ENCODE data around the gene RAPGEF6. TPM values are rescaled to one million over a fixed set of nuclear protein-coding genes. Genes with fewer than 3 reads are reported as not detected.

Gene RAPGEF6
- total RNA-seq, 1 experiment from 2014 or later: 17.4 TPM

GRCh38 chr5:131539251-131539650 is 95.8 kb downstream of the RAPGEF6 start:
- H3K36me3 Mint-ChIP-seq (ENCODE audit: insufficient read depth, unreplicated experiment): peaks cover 9% of the 10 kb centered on the region

DNA sequence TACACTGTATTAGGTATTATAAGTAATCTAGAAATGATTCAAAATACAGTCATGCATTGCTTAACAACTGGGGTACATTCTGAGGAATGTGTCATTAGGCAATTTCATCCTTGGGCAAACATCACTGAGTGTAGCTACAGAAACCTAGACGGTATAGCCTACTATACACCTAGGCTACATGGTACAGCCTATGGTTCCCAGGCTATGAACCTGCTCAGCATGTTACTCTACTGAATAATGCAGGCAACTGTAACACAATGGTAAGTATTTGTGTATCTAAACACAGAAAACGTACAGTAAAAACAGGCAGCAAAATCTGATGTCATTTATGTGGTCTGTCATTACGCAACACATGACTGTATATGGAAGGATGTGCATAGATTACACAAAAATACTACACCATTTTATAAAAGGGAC is 96.8 kb downstream of the RAPGEF6 start:
- peak in 1 of 2 experiments; percentile 20 for DNase-seq
- Mint-ChIP-seq H3K27ac (ENCODE audit: unreplicated experiment) (no peak overlapping the region), H3K9me3 (ENCODE audit: unreplicated experiment) (no peaks in the 10 kb centered on the region), H3K27me3 (ENCODE audit: insufficient read depth, unreplicated experiment) (no peaks in the 10 kb centered on the region), H3K4me3 (ENCODE audit: unreplicated experiment) (no peak overlapping the region), H3K36me3 (ENCODE audit: insufficient read depth, unreplicated experiment) (peaks cover 6% of the 10 kb centered on the region), H3K4me1 (ENCODE audit: low read depth, unreplicated experiment) (no peaks in the 10 kb centered on the region)
- no peak for TF ChIP-seq CTCF (IDR thresholded peaks at IDR 0.05; ENCODE audit: insufficient read depth in 1 of 2, low read depth in 1 of 2, low read length in 1 of 2, severe bottlenecking in 1 of 2, unreplicated experiment in 1 of 2)
- intact Hi-C loops (cut with micrococcal nuclease; ENCODE audit: unreplicated experiment): no loop called here
- CTCF ChIA-PET: interaction anchor here (0.6 to 2.7 kb wide), 3 partner anchors 51 to 423 kb away, joined by 3 to 6 read pairs (median 4); no protein-coding TSS in a partner anchor
- POLR2A ChIA-PET: no interaction called here
- Histone ChIP-seq H3K4me1 (no peaks in the 10 kb centered on the region), H3K27me3 (replicated peaks; ENCODE audit: control insufficient read depth, insufficient read depth, low read length) (no peaks in the 10 kb centered on the region), H3K9me3 (no peaks in the 10 kb centered on the region), H3K36me3 (ENCODE audit: control insufficient read depth, insufficient read depth, low read length) (no peaks in the 10 kb centered on the region), H3K4me3 (ENCODE audit: low read depth, low read length) (no peak overlapping the region)
- no TSS peak for BruUV-seq (replicated peaks)

More at GRCh38 chr5:131539251-131539650, 95.8 kb downstream of the RAPGEF6 start:
- Mint-ChIP-seq H3K27ac (ENCODE audit: unreplicated experiment) (no peak overlapping the region), H3K4me1 (ENCODE audit: low read depth, unreplicated experiment) (no peaks in the 10 kb centered on the region), H3K4me3 (ENCODE audit: unreplicated experiment) (no peak overlapping the region), H3K9me3 (ENCODE audit: unreplicated experiment) (no peaks in the 10 kb centered on the region), H3K27me3 (ENCODE audit: insufficient read depth, unreplicated experiment) (no peaks in the 10 kb centered on the region)
- CTCF ChIA-PET: interaction anchor here (2.7 kb wide), 1 partner anchor 50 kb away, joined by 6 read pairs; no protein-coding TSS in a partner anchor
- H3K4me1 ChIP-seq: no peaks in the 10 kb centered on the region
- H3K36me3 ChIP-seq (ENCODE audit: control insufficient read depth, insufficient read depth, low read length): no peaks in the 10 kb centered on the region
- H3K4me3 ChIP-seq (ENCODE audit: low read depth, low read length): no peak overlapping the region
- BruUV-seq (replicated peaks): no TSS peak
- intact Hi-C loops (cut with micrococcal nuclease; ENCODE audit: unreplicated experiment): no loop called here
- DNase-seq: no peak
- POLR2A ChIA-PET: interaction anchor here (0.5 kb wide), 1 partner anchor 360 kb away, joined by 5 read pairs; no protein-coding TSS in a partner anchor
- H3K9me3 ChIP-seq: no peaks in the 10 kb centered on the region
- H3K27me3 ChIP-seq (replicated peaks; ENCODE audit: control insufficient read depth, insufficient read depth, low read length): no peaks in the 10 kb centered on the region
- TF ChIP-seq CTCF (IDR thresholded peaks at IDR 0.05; ENCODE audit: insufficient read depth in 1 of 2, low read depth in 1 of 2, low read length in 1 of 2, severe bottlenecking in 1 of 2, unreplicated experiment in 1 of 2): no peak

DNA sequence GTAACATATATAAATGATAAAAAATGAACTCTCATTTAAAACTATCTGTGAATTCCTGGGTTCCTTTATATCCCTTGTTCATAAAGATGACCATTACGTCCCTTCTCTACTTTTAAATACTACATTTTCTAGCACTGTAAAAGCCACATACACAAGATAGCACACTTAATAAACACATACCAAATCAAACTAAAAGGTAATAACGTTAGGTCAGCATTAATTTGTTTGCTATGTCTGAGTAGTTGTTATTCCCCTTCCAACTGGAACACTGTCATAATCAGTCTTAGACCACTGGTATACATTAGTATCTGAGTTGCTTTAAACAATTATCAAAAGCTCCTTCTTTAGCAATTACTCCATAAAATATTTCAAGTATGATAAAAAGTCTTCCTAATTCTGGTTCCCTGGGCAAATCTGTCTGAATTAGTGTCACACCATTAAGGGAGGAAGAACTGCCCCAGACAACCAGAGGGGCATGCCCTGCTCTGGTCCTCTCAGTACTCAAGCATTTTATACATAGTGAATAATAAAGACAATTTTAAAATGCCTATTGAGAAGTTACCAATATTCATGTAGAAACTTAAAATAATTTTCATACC is 98.1 kb downstream of the RAPGEF6 start:
- H3K9me3 ChIP-seq: no peaks in the 10 kb centered on the region
- H3K36me3 ChIP-seq (ENCODE audit: control insufficient read depth, insufficient read depth, low read length): no peaks in the 10 kb centered on the region
- Mint-ChIP-seq H3K27me3 (ENCODE audit: insufficient read depth, unreplicated experiment) (no peaks in the 10 kb centered on the region), H3K4me3 (ENCODE audit: unreplicated experiment) (no peak overlapping the region), H3K36me3 (ENCODE audit: insufficient read depth, unreplicated experiment) (peaks cover 6% of the 10 kb centered on the region), H3K4me1 (ENCODE audit: low read depth, unreplicated experiment) (no peaks in the 10 kb centered on the region), H3K27ac (ENCODE audit: unreplicated experiment) (no peak overlapping the region), H3K9me3 (ENCODE audit: unreplicated experiment) (no peaks in the 10 kb centered on the region)
- H3K27me3 ChIP-seq (replicated peaks; ENCODE audit: control insufficient read depth, insufficient read depth, low read length): no peaks in the 10 kb centered on the region
- ChIA-PET POLR2A (no interaction called here), CTCF (no interaction called here)
- no peak for DNase-seq
- no peak overlapping the region for H3K4me3 ChIP-seq (ENCODE audit: low read depth, low read length)
- no peaks in the 10 kb centered on the region for H3K4me1 ChIP-seq
- no TSS peak for BruUV-seq (replicated peaks)
- intact Hi-C loops (cut with micrococcal nuclease; ENCODE audit: unreplicated experiment): no loop called here
- TF ChIP-seq CTCF (IDR thresholded peaks at IDR 0.05; ENCODE audit: insufficient read depth in 1 of 2, low read depth in 1 of 2, low read length in 1 of 2, severe bottlenecking in 1 of 2, unreplicated experiment in 1 of 2): no peak
